LNCaP clone FGC (cell line): ENCODE measurements around the gene MRGPRX2.

Experiments used
- DNase-seq: peaks from one replicate; pipeline ENCODE4 v3.0.0-alpha.2; 2011; ENCODE audit warnings: low read depth
- H3K4me3 ChIP-seq: 2 replicates; pipeline ENCODE4 v1.5.1; 2011; ENCODE audit warnings: mild to moderate bottlenecking, low read depth, low read length, control low read depth
- TF ChIP-seq, protein P1 (sequence below): IDR thresholded peaks from 2 replicates; pipeline ENCODE4 v1.5.1; 2012; ENCODE audit warnings: mild to moderate bottlenecking; ENCODE audit not compliant: control insufficient read depth, insufficient read depth; ENCODE audit errors: extremely low read depth

The MRGPRX2 gene

DNA sequence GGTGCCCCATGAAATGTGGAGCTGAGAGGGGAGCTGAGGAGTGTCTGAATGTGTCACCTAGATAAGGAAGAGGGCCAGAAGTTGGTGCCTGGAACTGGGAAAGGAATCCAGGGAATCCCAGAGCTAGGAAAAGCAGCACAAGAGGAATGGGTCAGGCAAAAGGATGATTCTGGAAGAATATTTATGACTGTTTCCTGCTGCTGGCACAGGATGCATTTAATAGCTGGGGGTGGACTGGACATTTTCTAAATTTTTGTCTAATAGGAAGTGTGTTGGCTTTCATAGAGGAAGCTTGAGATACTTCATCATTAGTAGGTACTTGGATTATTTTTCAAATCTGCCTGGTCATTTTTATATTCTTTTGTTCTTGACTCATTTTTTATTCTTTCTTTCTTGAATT is 17.4 kb upstream of the MRGPRX2 start:
- TF ChIP-seq, protein P1, sequence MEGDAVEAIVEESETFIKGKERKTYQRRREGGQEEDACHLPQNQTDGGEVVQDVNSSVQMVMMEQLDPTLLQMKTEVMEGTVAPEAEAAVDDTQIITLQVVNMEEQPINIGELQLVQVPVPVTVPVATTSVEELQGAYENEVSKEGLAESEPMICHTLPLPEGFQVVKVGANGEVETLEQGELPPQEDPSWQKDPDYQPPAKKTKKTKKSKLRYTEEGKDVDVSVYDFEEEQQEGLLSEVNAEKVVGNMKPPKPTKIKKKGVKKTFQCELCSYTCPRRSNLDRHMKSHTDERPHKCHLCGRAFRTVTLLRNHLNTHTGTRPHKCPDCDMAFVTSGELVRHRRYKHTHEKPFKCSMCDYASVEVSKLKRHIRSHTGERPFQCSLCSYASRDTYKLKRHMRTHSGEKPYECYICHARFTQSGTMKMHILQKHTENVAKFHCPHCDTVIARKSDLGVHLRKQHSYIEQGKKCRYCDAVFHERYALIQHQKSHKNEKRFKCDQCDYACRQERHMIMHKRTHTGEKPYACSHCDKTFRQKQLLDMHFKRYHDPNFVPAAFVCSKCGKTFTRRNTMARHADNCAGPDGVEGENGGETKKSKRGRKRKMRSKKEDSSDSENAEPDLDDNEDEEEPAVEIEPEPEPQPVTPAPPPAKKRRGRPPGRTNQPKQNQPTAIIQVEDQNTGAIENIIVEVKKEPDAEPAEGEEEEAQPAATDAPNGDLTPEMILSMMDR: no peak
- no peak for DNase-seq

DNA sequence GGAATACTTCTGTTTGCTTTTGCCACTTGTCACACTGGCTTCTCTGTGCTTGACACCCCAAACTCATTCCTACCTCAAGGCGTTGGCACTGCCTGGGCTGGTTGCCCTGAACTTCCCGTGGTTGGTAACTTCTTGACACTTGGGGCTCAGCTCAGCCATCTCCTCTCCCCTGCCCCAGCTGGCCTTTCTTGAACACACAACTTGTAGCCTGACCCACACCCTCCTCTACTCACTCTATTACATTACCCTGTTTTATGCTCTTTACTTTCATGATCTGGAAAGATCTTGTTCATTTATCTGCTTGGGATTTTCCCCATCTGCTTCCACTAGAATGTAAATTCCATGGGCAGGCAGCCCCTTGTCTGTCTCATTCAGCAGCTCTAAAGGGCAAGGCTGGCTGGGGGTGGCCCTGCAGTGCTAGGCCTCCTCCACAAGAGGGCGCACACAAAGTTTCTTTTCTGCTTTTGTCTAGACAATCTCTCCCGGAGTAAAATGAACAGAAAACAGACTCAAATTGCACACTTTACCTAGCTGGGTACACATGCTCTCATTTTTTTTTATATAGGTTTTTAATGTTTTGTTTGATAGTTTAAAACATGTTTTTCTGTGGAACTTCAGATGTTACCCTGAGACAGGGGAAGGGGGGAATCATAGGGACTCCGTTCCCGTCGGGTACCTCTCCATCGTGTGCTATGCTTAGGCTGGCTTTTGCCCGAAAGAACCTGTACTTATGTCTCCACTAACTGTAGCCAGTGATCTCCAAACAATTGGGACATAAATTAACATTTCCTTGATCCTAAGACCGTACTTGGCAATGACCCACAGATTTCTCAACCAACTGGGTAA is 16.4 kb upstream of the MRGPRX2 start:
- no peak overlapping the region for H3K4me3 ChIP-seq
- no peak for DNase-seq
- TF ChIP-seq, protein P1: peak; percentile 84

More for the DNA sequence above, 17.4 kb upstream of the MRGPRX2 start:
- H3K4me3 ChIP-seq: no peak overlapping the region

DNA sequence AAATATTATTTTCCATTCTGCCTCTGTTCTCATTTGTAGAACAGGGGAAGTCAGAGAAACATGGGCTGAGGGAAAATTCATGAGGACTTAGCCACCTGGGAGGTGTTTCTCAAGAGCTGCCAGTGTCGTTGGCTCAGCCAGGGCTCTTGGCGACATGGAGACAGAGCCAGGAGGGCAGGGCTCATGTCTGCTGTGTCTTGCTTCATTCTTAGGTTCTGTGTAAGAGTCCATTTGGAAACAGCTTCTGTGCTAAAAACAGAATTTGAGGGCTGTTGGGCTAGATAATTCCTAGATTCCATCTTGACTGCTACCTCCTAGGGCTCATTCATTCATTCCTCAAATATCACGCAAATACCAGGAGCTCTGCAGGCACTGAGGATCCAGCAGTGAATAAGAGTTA is 15.1 kb upstream of the MRGPRX2 start:
- TF ChIP-seq, protein P1: no peak
- H3K4me3 ChIP-seq: no peak overlapping the region
- DNase-seq: no peak

DNA sequence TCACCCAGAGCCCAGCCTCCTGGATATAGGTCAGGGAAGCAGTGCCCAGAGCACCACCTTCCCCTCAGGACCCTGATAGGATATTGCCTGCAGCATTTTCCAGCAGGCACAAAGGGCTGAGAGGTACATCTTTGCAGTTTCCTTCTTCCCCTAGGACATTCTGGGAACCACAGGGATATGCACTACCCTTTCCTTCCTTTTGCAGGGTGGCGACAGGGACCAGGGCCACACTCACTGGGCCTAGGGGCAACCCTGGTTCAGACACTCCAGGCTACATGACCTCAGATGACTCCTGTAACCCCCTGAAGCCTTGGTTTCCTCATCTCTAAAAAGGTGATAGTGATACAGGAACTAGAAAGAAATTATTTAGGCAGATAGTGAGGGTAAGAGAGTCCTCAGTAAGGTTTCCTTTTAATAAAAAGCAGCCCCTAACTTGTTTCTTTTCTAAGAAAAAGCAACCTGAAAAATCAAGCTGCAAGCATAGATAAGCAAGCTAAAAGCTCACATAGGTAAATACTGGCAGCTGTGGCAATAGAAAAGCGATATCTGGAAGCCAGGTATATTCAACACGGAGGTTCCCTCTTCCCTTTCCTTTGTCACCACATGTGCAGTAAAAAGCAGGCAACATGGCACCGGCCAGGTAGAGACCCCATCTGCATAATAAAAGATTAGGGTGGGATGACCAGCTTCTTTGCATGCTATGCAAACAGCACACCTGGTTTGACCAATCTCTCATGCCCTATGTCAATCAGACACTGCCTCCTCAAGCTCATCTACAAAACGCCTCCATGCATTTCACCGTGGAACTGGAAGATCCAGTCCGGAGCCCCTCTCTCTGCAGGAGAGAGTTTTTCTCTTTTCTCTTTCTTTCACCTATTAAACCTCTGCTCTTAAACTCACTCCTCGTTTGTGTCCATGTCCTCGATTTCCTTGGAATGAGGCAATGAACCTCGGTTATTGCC is 13.2 kb upstream of the MRGPRX2 start:
- no peak for DNase-seq
- TF ChIP-seq, protein P1: no peak
- H3K4me3 ChIP-seq: no peak overlapping the region

DNA sequence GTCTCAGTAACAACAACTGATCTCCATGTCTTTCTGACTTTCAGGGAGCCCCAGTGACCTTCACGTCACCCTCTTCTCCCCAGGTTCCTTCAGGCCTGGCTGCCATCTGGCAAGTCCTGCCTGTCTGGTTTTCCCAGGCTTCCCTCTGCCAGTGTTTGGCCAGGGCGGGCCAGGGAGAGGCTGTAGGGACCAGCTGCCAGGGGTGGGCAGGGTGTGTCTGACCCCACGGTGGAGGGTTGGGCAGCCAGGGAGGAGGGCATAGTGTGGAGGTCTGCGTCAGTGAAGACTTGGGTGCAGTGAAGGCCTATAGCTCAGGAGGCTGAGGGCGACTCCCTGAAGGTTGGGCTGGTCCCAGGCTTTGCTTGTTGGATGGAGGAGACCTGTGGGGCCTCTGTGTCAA is 11.9 kb upstream of the MRGPRX2 start:
- H3K4me3 ChIP-seq: no peak overlapping the region
- DNase-seq: no peak
- TF ChIP-seq, protein P1: no peak

DNA sequence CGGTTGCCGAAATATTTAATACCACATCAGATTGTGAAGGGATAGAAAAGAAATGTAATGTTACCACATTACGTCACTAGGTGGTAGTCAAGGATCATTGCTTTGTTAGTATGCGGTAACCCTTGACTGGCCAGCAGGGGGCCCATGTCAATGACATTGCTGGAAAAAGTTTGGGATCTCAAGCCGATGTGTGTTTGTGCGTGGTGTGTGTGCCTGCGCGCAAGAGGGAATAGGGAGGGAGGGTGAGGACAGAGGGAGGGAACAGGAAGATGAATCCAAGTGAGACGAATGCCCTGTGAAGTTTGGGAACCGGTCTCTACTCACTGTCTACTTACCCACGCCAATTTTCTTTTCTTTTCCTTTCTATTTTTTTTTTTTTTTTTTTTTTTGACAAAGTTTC is 10.7 kb upstream of the MRGPRX2 start:
- no peak overlapping the region for H3K4me3 ChIP-seq
- peak; percentile 76 for DNase-seq
- TF ChIP-seq, protein P1: peak; percentile 100
